Keratinocyte (primary cell): ENCODE measurements around the gene PIGN.

ENCODE experiments used
- EZH2 ChIP-seq: IDR thresholded peaks from one replicate; pipeline ENCODE4 v1.6.1; 2012; ENCODE audit warnings: inconsistent platforms, mild to moderate bottlenecking, low read length, moderate library complexity
- TF ChIP-seq, protein P1 (sequence below), 3 experiments: IDR thresholded peaks in 1 of 3; conservative IDR thresholded peaks in 1 of 3; optimal IDR thresholded peaks in 1 of 3; 2 replicates in 2 of 3; 3 replicates in 1 of 3; pipeline versions ENCODE3 to v1.5.1; 2011; ENCODE audit warnings: low read length in 3 of 3, mild to moderate bottlenecking in 3 of 3, moderate library complexity in 2 of 3, control low read depth in 1 of 3, inconsistent platforms in 1 of 3; ENCODE audit not compliant: insufficient read depth in 2 of 3; ENCODE audit errors: extremely low read depth in 1 of 3

- TF ChIP-seq EZH2, result no peak
- TF ChIP-seq, protein P1, sequence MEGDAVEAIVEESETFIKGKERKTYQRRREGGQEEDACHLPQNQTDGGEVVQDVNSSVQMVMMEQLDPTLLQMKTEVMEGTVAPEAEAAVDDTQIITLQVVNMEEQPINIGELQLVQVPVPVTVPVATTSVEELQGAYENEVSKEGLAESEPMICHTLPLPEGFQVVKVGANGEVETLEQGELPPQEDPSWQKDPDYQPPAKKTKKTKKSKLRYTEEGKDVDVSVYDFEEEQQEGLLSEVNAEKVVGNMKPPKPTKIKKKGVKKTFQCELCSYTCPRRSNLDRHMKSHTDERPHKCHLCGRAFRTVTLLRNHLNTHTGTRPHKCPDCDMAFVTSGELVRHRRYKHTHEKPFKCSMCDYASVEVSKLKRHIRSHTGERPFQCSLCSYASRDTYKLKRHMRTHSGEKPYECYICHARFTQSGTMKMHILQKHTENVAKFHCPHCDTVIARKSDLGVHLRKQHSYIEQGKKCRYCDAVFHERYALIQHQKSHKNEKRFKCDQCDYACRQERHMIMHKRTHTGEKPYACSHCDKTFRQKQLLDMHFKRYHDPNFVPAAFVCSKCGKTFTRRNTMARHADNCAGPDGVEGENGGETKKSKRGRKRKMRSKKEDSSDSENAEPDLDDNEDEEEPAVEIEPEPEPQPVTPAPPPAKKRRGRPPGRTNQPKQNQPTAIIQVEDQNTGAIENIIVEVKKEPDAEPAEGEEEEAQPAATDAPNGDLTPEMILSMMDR (optimal IDR thresholded peaks at IDR 0.05 in 1 of 3, IDR thresholded peaks at IDR 0.05 in 1 of 3, conservative IDR thresholded peaks at IDR 0.05 in 1 of 3; ENCODE audit: extremely low read depth in 1 of 3, insufficient read depth in 2 of 3, low read length in 3 of 3), result no peak
Observed at GRCh38 chr18:62210138-62210537, 23.3 kb upstream of the PIGN start.
